ENCODE results near the gene CNOT8.
A peak's percentile ranks its signal among the peaks of the same experiment; 100 is the strongest.
"Not testable (repeated sequence)": the region's sequence is repeated elsewhere in the genome, so short reads cannot be mapped to it uniquely, and the experiment has no call there.

The CNOT8 gene

GRCh38 chr5:154858297-154858971 lies at the start of gene CNOT8:
TSS of gene CNOT8 (plus strand) at chr5:154858627. CDS start at chr5:154863279, 4,652 bp downstream.
- peak; percentile 62 for DNase-seq

GRCh38 chr5:154811239-154811638 lies 47.2 kb upstream of the CNOT8 start:
- DNase-seq = no peak

GRCh38 chr5:154811653-154812465 lies 46.6 kb upstream of the CNOT8 start:
- DNase-seq = no peak

GRCh38 chr5:154813158-154813557 lies 45.3 kb upstream of the CNOT8 start:
- no peak for DNase-seq

GRCh38 chr5:154813736-154814135 lies 44.7 kb upstream of the CNOT8 start:
- no peak for DNase-seq

GRCh38 chr5:154815025-154815424 lies 43.4 kb upstream of the CNOT8 start:
- no peak for DNase-seq

- DNase-seq = no peak
Measured at GRCh38 chr5:154815684-154816247, 42.7 kb upstream of the CNOT8 start.

- DNase-seq = no peak
Measured at GRCh38 chr5:154816891-154817492, 41.4 kb upstream of the CNOT8 start.

- no peak for DNase-seq
Measured at GRCh38 chr5:154817815-154818214, 40.6 kb upstream of the CNOT8 start.

GRCh38 chr5:154818471-154819116 lies 39.8 kb upstream of the CNOT8 start:
- DNase-seq = no peak

GRCh38 chr5:154819546-154819945 lies 38.9 kb upstream of the CNOT8 start:
- no peak for DNase-seq

GRCh38 chr5:154820383-154820782 lies 38.0 kb upstream of the CNOT8 start:
- no peak for DNase-seq

GRCh38 chr5:154822896-154823295 lies 35.5 kb upstream of the CNOT8 start:
- not testable (repeated sequence) for DNase-seq

GRCh38 chr5:154823605-154824004 lies 34.8 kb upstream of the CNOT8 start:
- no peak for DNase-seq

- DNase-seq = no peak
Measured at GRCh38 chr5:154824070-154824469, 34.4 kb upstream of the CNOT8 start.

- no peak for DNase-seq
Measured at GRCh38 chr5:154829181-154829588, 29.2 kb upstream of the CNOT8 start.

- DNase-seq = no peak
Measured at GRCh38 chr5:154829589-154830218, 28.7 kb upstream of the CNOT8 start.

- DNase-seq = no peak
Measured at GRCh38 chr5:154830219-154830595, 28.2 kb upstream of the CNOT8 start.

GRCh38 chr5:154830596-154830995 lies 27.8 kb upstream of the CNOT8 start:
- DNase-seq = no peak

GRCh38 chr5:154831451-154831850 lies 27.0 kb upstream of the CNOT8 start:
- DNase-seq = no peak

- not testable (repeated sequence) for DNase-seq
Measured at GRCh38 chr5:154832804-154833203, 25.6 kb upstream of the CNOT8 start.

- no peak for DNase-seq
Measured at GRCh38 chr5:154834053-154834452, 24.4 kb upstream of the CNOT8 start.

- not testable (repeated sequence) for DNase-seq
Measured at GRCh38 chr5:154835701-154836052, 22.8 kb upstream of the CNOT8 start.

Data from NCI-H1417 treated with DMSO at 0.1 percent for 48 hours (cell line).